ENCODE measurements around the gene CEACAM3. TPM values are rescaled to one million over a fixed set of nuclear protein-coding genes. Genes with fewer than 3 reads are reported as not detected.

Gene CEACAM3
- total RNA-seq, 1 experiment from 2014 or later = not detected

DNA sequence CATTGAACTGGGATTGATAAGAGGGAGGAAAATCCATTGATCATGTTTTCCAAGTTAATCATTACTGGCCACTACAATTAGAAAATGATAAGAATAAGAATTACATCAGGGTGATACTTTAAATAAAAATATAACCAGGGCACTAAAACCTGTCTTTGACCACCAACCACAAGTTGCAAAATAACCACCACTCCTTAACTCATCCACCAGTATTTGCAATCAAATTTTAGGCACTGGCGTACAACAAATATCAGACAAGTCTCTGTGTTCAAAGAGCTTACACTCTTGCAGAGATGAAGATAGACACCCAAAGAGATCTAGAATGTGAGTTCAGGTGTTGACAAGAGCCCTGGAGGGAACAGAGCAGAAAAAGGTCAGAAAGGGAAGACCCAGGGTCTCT is 514 bp downstream of the CEACAM3 start:
- no peak for DNase-seq
- POLR2A ChIA-PET (ENCODE audit: unreplicated experiment) = no interaction called here
- TF ChIP-seq, protein P1, sequence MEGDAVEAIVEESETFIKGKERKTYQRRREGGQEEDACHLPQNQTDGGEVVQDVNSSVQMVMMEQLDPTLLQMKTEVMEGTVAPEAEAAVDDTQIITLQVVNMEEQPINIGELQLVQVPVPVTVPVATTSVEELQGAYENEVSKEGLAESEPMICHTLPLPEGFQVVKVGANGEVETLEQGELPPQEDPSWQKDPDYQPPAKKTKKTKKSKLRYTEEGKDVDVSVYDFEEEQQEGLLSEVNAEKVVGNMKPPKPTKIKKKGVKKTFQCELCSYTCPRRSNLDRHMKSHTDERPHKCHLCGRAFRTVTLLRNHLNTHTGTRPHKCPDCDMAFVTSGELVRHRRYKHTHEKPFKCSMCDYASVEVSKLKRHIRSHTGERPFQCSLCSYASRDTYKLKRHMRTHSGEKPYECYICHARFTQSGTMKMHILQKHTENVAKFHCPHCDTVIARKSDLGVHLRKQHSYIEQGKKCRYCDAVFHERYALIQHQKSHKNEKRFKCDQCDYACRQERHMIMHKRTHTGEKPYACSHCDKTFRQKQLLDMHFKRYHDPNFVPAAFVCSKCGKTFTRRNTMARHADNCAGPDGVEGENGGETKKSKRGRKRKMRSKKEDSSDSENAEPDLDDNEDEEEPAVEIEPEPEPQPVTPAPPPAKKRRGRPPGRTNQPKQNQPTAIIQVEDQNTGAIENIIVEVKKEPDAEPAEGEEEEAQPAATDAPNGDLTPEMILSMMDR (conservative IDR thresholded peaks at IDR 0.05) = no peak
- no peak for TF ChIP-seq EZH2 (IDR thresholded peaks at IDR 0.05; ENCODE audit: low read depth)
- H3K36me3 ChIP-seq (ENCODE audit: low read depth) = no peaks in the 10 kb centered on the region
- H4K20me1 ChIP-seq (ENCODE audit: insufficient read depth) = no peaks in the 10 kb centered on the region
- H3K79me2 ChIP-seq (ENCODE audit: low read depth) = no peaks in the 10 kb centered on the region
- peaks cover 27% of the 10 kb centered on the region for H3F3A ChIP-seq (ENCODE audit: insufficient read depth, low read depth)
- no peak overlapping the region for H3K4me2 ChIP-seq
- CTCF ChIA-PET = no interaction called here
- H3K27ac ChIP-seq = no peak overlapping the region
- BruUV-seq (replicated peaks) = no TSS peak
- H2AFZ ChIP-seq = no peak overlapping the region
- intact Hi-C loops (cut with micrococcal nuclease; ENCODE audit: unreplicated experiment) = no loop called here
- no peaks in the 10 kb centered on the region for H3K9me2 ChIP-seq (ENCODE audit: insufficient read depth)
- H3K4me1 ChIP-seq (replicated peaks; ENCODE audit: insufficient read depth) = peaks cover 65% of the 10 kb centered on the region
- H3K27me3 ChIP-seq (ENCODE audit: insufficient read depth, low read depth) = no peaks in the 10 kb centered on the region
- no peak overlapping the region for H3K4me3 ChIP-seq
- no peaks in the 10 kb centered on the region; the same call in 1 of the 2 replicates for H3K9me3 ChIP-seq (ENCODE audit: insufficient read depth, low read depth)

DNA sequence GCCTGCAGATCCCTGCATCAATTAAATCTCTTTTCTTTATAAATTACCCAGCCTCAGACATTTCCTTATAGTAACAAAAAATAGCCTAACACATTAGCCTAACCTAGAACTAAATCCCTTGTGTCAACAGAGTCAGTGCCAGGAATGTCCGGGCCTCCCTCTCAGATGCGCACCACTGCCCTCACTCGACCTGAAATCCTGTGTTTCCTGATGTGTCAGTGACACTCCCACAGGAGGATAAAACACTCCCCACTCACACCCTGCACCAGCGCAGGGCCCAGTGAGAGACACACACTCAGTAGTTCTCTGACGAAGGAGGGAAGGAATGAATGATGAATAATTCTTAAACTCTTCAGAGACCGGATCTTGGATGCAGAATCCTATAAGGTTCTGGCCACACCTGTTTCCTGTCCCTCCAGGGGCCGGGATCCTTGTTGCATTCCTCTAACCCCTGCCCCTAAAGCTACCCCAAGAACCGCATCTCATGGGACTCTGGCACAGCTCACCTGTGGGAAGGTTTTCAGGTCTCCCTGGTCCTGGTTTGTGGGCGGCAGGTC is 3.1 kb downstream of the CEACAM3 start:
- no peaks in the 10 kb centered on the region for H3K27me3 ChIP-seq (ENCODE audit: insufficient read depth, low read depth)
- BruUV-seq (replicated peaks) = no TSS peak
- peak; percentile 43 to 94 for DNase-seq
- H3K79me2 ChIP-seq (ENCODE audit: low read depth) = no peaks in the 10 kb centered on the region
- H4K20me1 ChIP-seq (ENCODE audit: insufficient read depth) = no peaks in the 10 kb centered on the region
- H3K9me2 ChIP-seq (ENCODE audit: insufficient read depth) = no peaks in the 10 kb centered on the region
- peak overlapping the region; percentile 65 for H3K27ac ChIP-seq
- ChIA-PET POLR2A (ENCODE audit: unreplicated experiment) (interaction anchor here (0.6 kb wide), 1 partner anchor 64 kb away, joined by 3 read pairs; no protein-coding TSS in a partner anchor), CTCF (no interaction called here)
- no peak overlapping the region for H3K4me3 ChIP-seq
- no peaks in the 10 kb centered on the region for H3K36me3 ChIP-seq (ENCODE audit: low read depth)
- H3K4me2 ChIP-seq = peak overlapping the region; percentile 57
- H3F3A ChIP-seq (ENCODE audit: insufficient read depth, low read depth) = peaks cover 22% of the 10 kb centered on the region
- peaks cover 54% of the 10 kb centered on the region for H3K4me1 ChIP-seq (replicated peaks; ENCODE audit: insufficient read depth)
- H2AFZ ChIP-seq = no peak overlapping the region
- H3K9me3 ChIP-seq (ENCODE audit: insufficient read depth, low read depth) = no peaks in the 10 kb centered on the region; the same call in 1 of the 2 replicates
- intact Hi-C loops (cut with micrococcal nuclease; ENCODE audit: unreplicated experiment) = no loop called here
- TF ChIP-seq, protein P1 (conservative IDR thresholded peaks at IDR 0.05) = no peak
- no peak for TF ChIP-seq EZH2 (IDR thresholded peaks at IDR 0.05; ENCODE audit: low read depth)

DNA sequence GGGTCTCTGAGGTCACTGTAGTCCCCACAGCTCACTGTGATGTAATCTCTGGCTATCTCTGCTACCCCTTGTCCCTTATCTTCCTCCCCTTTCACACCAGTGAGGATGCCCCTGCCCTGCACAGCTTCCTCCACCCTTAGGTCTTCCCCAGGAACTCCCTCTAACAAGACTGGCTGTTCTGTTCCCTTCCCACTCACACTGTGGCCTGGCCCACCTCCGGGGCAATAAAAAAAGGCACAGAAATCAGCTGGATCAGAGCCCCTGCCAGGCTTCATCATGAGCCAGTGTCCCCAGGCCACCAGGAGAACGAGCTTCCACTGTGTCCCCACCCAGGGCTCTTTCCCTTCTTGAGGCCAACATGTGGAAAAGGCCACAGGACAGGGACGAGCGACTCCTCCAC is 4.6 kb downstream of the CEACAM3 start:
- intact Hi-C loops (cut with micrococcal nuclease; ENCODE audit: unreplicated experiment) = no loop called here
- Histone ChIP-seq H3K4me1 (replicated peaks; ENCODE audit: insufficient read depth) (peaks cover 41% of the 10 kb centered on the region), H3K79me2 (ENCODE audit: low read depth) (no peaks in the 10 kb centered on the region), H3F3A (ENCODE audit: insufficient read depth, low read depth) (peaks cover 22% of the 10 kb centered on the region), H3K9me3 (ENCODE audit: insufficient read depth, low read depth) (no peaks in the 10 kb centered on the region; the same call in 1 of the 2 replicates), H3K27ac (peak overlapping the region; percentile 73), H3K36me3 (ENCODE audit: low read depth) (no peaks in the 10 kb centered on the region), H4K20me1 (ENCODE audit: insufficient read depth) (no peaks in the 10 kb centered on the region), H3K27me3 (ENCODE audit: insufficient read depth, low read depth) (0 out of 2 replicates have a peak, but pooled peaks cover 3% of the 10 kb centered on the region), H3K4me2 (no peak overlapping the region), H2AFZ (no peak overlapping the region), H3K4me3 (no peak overlapping the region), H3K9me2 (ENCODE audit: insufficient read depth) (no peaks in the 10 kb centered on the region)
- no peak for TF ChIP-seq EZH2 (IDR thresholded peaks at IDR 0.05; ENCODE audit: low read depth)
- TF ChIP-seq, protein P1 (conservative IDR thresholded peaks at IDR 0.05) = no peak
- no TSS peak for BruUV-seq (replicated peaks)
- CTCF ChIA-PET = no interaction called here
- POLR2A ChIA-PET (ENCODE audit: unreplicated experiment) = no interaction called here
- DNase-seq = no peak
